HG03045 (cell line): ENCODE measurements around the gene CCDC85C.

Source experiments
- ATAC-seq: cut with Tn5 transposase; IDR thresholded peaks from one replicate; pipeline ENCODE4 v1.9.1; 2021; ENCODE audit warnings: mild to moderate bottlenecking, moderate library complexity; ENCODE audit not compliant: unreplicated experiment

CCDC85C gene

DNA sequence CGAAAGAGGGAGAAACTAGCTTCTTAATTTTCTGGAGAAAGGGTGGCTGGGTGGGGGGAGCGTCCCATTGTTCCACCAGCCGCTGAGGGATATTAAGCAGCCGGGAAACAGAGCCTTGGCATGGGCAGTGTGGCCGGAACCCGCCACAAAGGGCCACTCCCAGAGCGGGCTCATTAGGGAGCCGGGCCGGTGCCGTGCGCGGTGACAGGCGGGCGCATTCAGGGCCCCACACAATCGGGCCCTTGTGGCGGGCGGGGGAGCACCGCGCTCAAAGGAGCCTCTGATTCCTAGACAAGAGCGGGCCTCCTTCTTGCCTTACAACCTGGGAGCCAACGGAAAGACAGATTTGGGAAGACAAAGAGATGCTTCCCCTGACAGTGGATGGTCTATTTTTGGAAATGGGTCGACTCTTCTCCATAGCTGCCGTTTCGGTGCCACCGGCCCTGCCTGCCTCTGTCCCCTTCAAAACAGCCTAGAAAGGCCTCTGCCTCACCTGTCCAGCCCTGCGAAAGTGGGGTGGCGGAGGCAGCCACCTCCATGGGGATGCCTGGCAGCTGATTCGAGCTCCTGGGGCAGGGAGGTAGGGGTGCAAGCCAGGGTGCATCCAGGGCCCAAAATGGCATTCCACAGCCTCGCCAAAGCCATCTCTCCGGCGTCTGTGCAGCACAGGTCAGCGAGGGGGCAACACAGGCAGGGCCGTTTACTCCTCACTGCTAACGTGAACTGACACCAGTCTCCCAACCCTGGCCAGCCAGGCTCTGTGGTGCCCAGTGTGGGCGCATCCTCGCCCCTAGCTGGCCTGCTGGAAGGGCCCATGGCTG, 10.9 kb downstream of the CCDC85C start:
- ATAC-seq, result no peak

DNA sequence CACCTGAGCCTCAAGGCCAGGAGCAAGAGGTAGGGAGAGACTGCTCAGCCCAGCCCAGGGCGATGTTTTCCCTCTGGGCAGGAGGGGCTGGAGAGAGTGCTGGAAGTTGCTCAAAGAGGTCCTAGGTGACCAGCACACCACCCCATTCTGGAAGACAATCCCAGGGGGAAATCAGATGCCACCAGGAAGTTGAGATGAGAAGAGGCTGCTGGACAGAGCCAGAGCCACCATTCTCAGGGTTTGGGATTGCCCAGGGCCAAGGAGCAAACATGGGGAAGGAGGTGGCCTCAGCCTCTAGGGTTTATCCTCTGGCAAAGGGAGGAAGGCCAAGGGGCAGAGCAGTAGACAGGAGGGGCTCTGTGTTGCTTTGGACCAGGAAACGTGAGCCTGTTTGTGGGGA, 11.6 kb downstream of the CCDC85C start:
- no peak for ATAC-seq

DNA sequence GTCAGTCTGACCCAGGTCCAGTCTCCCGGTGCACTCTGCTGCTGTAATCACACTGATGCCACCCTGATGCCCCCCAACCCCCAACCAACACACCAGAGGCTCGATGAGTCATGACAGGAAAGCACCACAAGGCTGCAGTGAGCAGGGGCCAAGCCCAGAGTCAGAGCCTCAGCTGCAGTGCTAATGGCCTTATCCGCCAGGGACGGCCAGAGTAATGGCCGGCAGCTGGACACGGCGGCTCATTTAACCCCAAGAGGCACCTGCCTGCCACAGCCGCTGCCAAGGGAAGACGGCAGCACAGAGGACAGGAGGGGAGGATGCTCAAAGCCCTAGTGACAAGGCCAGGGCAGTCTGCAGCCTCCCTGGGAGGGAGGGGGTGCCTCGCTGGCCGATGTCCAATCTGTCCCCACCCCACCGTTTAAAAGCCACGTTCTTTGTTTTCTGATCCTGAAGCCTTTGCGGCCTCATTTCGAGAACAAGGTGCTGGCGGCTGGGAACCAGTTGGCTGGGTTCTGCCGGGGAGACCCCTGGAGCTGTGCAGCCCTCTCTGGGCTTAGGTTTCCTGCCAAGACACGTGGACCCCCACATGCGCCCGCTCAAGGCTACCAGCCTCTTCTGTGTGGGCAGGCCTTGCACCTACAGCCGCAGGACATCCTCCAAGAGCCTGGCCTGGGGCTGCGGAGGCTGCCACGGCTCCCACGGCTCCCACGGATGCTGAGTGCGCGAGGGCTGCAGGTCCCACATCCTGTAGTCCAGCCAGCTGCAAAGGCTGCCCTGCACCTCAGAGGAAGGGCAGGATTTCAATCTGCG, 13.1 kb downstream of the CCDC85C start:
- ATAC-seq, result no peak

DNA sequence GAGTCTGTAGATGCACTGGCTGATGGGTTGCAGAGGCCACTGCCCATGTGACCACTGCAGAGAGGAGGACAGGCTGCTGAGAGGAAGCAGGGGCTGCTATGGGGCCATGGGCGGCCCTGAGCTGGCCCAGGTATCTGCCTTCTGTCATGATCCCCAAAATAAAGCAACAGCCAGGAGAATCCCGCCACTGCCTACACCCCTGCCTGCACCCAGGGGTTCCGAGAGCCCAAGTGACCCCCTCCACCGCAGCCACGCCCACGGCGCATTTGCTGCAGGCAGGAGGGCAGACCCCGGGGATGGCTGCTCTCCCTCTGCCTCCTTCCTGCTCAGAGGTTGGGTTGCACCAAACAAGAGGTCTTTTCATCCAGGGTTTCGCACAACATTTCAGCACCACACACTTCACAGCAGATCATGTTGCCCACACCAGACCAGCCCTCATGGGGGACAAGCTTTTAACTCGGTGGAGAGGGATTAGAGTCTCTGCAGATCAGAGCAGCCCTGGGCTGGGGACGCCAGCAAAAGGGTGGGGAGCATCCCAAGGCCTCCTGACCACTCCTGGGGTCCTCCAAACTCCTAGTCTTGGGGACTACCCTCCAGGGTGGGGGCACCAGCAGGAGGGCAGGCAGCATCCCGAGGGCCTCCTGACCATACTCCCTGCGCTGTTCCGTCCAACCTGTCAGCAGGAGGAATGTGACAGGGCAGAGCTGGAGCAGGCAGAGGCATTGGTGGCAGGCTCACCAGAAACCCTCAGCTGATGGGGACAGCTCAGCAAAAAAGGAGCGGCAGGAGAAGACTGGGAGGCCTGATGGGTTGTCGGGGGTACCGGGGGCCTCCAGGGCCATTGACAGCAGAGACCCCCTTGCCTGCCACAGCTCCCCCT, 14.1 kb downstream of the CCDC85C start:
- no peak for ATAC-seq

DNA sequence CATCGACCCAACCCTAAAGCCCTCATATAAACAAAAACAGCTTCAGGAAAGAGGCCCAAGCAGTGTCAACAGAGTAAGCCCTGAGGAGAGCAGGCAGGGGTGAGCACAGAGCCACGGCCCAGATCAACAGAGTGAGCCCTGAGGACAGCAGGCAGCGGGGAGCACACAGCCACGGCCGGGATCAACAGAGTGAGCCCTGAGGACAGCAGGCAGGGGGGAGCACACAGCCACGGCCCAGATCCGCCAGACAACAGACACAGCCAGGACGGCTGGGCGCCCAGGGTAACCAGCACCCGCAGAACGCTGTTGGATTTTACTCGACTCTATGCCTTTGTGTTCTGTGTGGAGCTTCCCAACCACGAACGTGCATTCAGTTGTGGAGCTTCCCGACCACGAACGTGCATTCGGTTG, 15.0 kb downstream of the CCDC85C start:
- no peak for ATAC-seq

DNA sequence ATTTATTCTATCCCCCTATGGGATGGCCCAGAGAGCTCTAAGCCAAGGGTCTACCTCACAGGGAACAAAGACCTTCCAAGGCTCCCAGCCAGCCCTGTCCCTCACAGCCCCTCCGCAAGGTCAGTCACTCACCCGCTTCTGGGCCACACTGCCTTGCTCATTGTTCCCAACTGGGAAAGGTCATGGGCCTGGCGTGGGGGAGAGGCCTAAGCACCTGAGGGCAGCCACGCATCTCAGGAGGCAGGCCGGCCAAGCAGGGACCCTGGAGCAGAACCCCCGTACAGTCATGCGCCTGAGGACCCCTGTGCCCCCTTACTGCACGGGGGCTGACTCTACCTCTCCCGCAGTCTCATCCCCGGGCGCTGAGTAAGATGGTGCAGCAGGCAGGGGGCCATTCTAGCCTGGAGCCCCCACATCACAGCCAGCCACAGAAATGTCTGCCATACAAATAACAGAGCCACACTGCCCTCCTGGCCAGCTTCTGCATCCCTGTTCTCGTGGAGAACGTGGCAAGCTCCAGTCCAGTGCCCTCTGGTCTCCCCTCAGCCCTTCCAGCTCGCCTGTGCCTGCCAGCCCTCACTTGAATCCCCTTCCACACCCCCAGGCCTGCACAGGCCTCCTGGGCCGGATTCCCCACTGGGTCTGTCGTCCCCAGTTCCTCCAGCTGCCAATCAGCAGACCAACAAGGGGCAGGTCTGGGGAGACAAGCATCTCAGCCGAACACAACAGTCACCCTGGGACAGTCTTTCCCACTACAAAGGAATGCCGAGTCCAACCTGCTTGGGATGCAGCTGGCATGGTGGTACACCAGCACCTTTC, 16.3 kb downstream of the CCDC85C start:
- no peak for ATAC-seq

DNA sequence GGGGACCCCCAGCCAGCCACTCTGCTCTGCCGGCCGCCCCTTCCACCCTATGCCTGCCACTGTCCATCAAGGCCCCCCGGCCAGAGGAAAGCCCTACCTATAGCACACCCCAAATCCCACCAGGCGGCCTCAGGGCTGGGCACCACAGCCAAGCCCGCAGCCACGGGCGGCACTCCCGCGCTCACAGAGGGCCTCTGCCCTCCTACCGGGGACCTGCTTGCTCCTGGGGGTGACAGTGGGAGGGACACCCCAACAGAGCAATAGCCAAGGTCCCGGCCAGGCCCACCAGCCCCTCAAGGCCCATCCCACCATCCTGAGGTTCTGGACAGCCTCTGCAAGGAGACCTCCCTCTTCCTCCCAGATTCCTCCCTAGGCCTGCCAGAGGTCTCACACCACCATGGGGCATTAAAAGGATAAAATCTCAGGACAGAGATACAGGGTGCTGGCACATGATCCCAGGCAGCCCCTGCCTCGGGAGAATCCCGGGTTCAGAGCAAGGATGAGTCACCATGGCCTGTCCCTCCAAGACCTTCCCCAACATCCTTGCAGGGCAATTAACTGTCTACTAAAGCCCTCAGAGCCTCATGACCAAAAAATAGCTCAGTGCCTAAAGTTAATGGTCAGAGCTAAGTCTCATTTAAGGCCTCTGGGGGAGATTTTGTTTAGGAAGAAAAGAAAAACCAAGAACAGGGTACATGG, 17.1 kb downstream of the CCDC85C start:
- no peak for ATAC-seq

DNA sequence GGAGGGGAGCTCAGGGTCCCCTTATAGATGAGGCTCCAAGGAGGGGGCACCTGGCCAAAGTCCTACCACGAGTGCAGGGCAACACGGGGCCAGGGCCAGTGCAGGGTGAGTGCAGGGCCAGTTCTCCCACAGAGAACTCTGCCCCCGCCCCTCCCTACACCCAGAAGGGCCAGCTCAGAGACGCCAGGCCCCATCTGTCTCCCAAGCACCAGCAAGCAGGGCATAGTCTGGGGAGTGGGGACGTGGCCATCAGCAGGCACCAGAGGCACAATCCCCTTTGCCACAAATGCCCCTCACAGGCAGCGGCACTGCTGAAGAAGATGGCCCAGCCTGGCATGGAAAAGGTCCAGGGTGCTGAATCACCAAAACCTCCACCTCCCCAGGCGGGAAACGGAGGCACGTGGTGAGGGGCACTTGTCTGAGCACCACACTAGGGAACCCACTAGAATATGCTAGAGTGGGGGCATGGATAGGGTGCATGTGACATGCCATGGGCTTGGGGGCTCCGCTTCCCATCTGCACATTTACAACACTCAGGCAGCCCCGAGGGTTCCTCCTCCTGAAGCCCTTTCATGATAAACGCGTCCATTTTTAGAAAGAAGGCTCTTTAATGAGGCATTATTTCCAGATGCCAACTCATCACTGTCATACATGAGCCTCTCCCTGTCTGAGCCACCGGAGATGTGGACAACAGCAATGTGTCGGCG, 17.8 kb downstream of the CCDC85C start:
- no peak for ATAC-seq

DNA sequence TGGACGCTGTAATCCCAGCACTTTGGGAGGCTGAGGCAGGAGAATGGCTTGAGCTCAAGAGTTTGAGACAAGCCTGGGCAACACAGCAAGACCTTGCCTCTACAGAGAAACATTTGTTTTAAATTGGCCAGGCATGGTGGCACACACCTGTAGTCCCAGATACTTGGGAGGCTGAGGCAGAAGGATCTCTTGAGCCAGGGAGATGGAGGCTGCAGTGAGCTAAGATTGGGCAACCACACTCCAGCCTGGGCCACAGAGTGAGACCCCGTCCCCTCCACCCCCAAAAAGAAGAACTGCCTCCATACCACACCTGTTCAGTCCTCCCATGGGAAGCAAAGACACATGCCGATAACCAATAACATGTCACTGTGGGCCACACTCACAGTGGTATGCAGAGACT, 19.2 kb downstream of the CCDC85C start:
- ATAC-seq, result no peak

DNA sequence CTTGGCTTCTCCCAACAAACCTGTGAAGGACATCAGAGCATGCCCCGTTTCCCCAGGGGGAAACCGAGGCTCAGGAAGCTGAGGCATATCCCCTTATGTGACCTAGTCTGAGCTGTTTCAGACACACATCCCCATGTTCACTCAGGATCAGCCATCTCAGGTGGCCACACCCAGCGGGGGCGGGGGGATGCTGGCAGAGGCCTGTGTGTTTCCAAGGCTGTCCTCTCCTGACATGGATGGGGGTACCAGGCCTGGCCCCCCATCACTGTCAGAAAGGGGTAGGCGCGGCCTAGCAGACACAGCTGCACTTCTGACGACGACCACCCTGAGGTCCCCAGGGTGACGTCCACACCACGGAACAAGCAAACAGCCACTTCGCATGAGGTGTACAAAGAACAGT, 22.1 kb downstream of the CCDC85C start:
- ATAC-seq, result no peak

DNA sequence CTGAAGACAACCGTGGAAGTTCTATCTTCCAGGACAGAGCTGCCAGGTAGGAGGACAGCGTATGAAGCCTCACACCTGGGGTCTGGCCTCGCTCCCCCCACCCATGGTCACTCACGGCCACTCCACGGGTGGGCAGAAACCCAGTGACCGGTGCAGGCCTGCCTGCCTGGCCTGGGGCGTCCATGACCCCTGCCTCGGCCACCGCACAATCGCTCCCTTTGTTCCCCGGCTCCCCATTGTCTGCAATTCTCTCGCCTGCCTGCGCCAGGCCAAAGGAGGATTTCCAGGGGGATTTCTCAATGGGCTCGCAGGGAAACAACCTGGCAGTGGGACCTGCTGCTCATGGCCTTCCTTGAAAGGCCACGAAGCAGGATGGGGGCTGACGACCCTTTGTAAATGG, 22.6 kb downstream of the CCDC85C start:
- no peak for ATAC-seq

DNA sequence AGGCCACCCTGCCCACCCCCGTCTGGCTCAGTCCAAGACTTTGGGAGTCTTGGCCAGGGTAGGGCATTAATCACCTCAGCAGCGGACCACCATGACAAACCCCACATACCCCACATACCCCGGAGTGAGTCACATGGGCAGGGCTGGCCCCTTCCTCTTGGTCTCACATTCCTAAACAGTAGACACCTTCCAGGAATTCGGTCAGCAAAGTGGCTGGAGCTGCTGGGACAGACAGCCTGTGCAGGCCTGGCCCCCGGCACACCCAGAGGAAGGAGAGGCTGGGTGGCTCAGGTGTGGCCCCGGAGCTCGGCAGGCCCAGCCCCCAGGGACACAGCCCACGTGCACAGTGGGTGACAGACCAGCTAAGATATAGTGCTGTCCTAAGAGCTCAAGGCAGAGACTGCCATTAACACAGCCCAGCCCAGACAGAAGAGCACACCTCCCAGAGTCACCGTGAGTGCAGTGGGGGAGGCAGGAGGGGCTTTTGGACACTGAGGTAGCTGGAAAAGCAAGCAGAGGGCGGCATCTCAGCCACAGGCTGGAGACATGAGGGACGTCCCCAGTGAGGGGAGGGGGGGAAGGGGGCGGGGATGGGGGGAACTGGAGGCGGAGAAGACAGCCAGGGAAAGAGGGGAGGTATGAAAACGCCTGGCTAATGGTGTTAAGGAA, 24.0 kb downstream of the CCDC85C start:
- ATAC-seq, result no peak

DNA sequence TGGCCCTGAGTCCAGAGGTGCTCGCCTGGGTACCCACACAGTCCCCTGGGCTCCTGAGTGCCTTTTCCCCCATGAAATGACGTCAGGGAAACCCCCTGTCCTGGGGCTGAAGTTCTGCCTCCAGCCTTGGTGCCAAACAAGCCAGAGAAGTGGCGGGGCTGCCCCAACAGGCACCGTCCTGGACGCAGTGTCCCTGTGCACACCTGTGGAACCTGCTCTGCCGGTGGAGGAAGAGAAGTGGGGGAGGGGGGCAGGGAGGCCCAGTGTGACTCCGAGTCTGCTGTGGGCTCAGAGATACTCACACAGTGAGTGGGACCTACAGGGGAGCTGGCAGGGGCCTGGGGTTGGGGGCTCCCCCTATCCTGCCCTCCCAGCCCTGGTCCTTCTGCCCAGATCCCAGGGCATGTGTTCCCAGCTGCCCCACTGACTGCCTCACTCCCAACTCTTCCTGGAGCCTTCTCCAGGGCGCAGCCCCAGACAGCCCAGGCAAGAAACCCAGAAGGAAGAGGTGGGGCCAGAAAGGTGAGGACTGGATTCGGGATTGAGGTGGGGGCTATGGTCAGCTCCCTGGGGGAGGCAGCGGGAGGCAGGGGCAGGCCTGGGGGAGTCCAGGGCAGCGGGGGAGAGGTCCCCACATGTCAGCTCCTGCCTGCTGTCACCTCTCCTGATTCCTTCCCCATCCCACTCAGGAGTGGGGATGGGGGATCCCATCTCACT, 24.7 kb downstream of the CCDC85C start:
- ATAC-seq, result no peak

DNA sequence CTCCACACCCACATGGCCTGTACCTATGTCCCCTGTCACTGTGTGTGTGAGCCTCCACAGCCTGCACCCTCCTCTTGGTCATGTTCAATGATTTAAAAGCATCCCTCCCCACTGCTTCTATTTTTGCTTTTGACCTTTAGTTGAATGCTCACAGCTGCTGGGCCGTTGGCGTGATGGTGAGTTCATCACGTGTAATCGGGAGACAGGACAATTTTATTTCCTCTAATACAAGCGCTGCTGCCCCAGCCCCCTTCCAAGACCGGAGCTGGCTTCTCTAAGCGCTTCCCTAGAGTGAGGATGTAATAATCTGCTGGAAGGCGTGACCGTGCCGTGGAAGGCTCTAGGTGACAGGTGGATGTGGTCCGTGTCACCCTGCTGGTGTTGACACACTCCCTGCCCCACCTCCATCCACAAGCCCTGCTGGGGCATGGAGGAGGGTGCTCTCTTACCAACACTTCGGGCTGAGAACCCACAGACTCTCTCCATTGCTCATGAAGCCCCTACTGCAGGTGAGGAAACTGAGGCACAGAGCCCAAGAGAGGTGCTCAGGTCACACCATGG, 25.4 kb downstream of the CCDC85C start:
- no peak for ATAC-seq

DNA sequence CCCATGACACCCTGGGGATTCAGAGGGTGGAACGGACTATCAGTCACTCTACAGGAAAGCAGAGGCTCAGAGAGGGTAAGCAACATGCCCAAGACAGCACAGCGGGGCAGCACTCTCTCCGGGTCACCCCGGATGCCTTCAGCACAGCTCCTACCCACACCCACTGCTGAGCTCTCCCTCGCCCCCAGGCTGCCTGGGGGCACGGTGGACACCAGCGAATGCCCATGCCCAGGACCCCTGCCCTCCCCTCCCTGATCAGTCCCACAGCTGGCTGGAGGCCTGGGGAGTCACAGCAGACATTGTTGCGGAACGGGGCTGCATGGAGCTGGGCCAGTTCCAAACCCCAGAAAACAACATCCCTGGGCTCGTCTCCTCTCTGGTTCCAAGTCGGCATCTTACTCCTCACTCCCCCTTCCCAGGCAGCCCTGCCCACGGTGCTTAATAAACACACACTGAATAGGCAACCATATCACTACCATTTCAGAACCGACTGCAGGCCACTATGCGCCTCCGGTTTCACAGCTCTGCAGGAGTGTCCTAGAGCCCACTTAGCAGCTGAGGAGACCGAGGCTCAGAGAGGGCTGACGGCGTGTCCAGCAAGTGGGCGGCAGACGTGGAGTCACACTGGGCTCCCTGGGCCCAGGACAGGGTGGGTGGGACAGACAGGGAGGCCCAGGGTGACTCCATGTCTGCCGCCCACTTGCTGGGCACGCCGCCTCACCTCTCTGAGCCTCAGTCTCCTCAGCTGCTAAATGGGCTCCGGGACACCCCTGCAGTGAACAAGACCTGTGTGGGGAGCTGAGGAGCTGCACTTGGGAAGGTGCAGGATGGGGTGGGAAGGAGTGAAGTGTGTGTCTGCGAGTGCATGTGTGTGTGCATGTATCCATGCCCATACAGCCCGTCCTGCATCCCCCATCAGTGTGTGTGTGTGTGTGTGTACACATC, 27.0 kb downstream of the CCDC85C start:
- no peak for ATAC-seq

DNA sequence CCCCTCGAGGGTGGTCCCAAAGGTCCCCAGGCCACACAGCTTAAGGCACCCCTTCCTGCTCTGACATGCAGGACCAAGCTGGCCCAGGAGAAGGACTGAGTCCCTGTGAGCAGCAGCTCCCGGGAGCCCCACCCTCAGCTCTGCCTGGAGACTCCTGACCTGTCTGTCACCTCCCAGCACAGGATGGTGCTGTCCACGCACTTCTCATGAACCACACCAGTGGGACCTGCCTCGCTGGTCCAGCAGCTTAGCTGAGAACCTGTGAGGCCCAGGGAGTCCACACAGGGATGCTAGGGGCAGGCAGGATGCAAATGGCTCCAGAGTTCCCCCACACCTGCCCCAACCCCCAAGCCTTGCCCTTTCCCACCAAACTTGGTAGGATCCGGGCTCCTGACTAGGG, 27.7 kb downstream of the CCDC85C start:
- ATAC-seq, result no peak
